HL-60 (cell line): ENCODE results near the gene AVPI1.

Experiments
- DNase-seq, 2 experiments: peaks; one replicate each; pipeline ENCODE4 v3.0.0-alpha.2; 2010 to 2020; ENCODE audit warnings: low read depth in 1 of 2, low spot score in 1 of 2
- H3K27ac ChIP-seq: fragments of 250-450 bp; sonication (Bioruptor Pico); replicated peaks from 2 replicates; pipeline ENCODE4 v1.5.1; 2020; ENCODE audit warnings: mild to moderate bottlenecking, moderate library complexity
- H3K27me3 ChIP-seq: fragments of 250-450 bp; sonication (Bioruptor Pico); 2 replicates; pipeline ENCODE4 v1.5.1; 2021; ENCODE audit warnings: mild to moderate bottlenecking, moderate library complexity; ENCODE audit not compliant: insufficient read depth, poor library complexity, severe bottlenecking
- H3K4me3 ChIP-seq: replicated peaks from 2 replicates; pipeline ENCODE4 v1.5.1; 2011; ENCODE audit warnings: mild to moderate bottlenecking, control low read depth, low read length; ENCODE audit not compliant: insufficient read depth
- CTCF ChIP-seq: IDR thresholded peaks from one replicate; pipeline ENCODE4 v1.5.1; 2011; ENCODE audit warnings: low read length, control low read depth, inconsistent platforms; ENCODE audit not compliant: insufficient read depth
- GABPA ChIP-seq: IDR thresholded peaks from 2 replicates; pipeline ENCODE4 v1.6.1; 2012; ENCODE audit warnings: low read depth
- POLR2AphosphoS5 ChIP-seq: IDR thresholded peaks from 2 replicates; pipeline ENCODE4 v1.6.1; 2012; ENCODE audit warnings: low read depth
- REST ChIP-seq: IDR thresholded peaks from 2 replicates; pipeline ENCODE4 v1.6.1; 2012; ENCODE audit warnings: low read depth; ENCODE audit not compliant: insufficient replicate concordance
- SPI1 ChIP-seq: IDR thresholded peaks from 2 replicates; pipeline ENCODE4 v1.6.1; 2012; ENCODE audit warnings: low read depth, mild to moderate bottlenecking, borderline replicate concordance

Gene AVPI1

GRCh38 chr10:97708167-97708566, 21.1 kb upstream of the AVPI1 start:
- no peak for TF ChIP-seq GABPA
- no peak for TF ChIP-seq POLR2AphosphoS5
- TF ChIP-seq CTCF, result no peak
- TF ChIP-seq REST, result no peak
- TF ChIP-seq SPI1, result no peak
- no peak for DNase-seq
- Histone ChIP-seq H3K27ac (no peak overlapping the region), H3K4me3 (no peak overlapping the region), H3K27me3 (no peaks in the 10 kb centered on the region)

- TF ChIP-seq POLR2AphosphoS5 (no peak), GABPA (no peak), REST (no peak), SPI1 (no peak)
- Histone ChIP-seq H3K27me3 (no peaks in the 10 kb centered on the region), H3K4me3 (no peak overlapping the region), H3K27ac (no peak overlapping the region)
- DNase-seq, result no peak
These were observed 20.3 kb upstream of the AVPI1 start for GRCh38 chr10:97707134-97707861.

- DNase-seq, result no peak
- Histone ChIP-seq H3K27me3 (no peaks in the 10 kb centered on the region), H3K27ac (no peak overlapping the region), H3K4me3 (no peak overlapping the region)
- TF ChIP-seq REST (no peak), CTCF (no peak), POLR2AphosphoS5 (no peak), SPI1 (no peak), GABPA (no peak)
These were observed 18.1 kb upstream of the AVPI1 start for GRCh38 chr10:97705006-97705670.
